OCI-LY7 (cell line): ENCODE results near the gene ZNF598.

ENCODE experiments used
- CTCF ChIP-seq: fragments of 200-600 bp; sonication (generic); conservative IDR thresholded peaks from 2 replicates; pipeline ENCODE4 v1.5.1; 2014; ENCODE audit warnings: mild to moderate bottlenecking, antibody characterized with exemption, low read length, moderate library complexity, mixed read lengths
- EZH2phosphoT487 ChIP-seq: fragments of 200-600 bp; sonication (generic); IDR thresholded peaks from 2 replicates; pipeline ENCODE4 v1.6.1; 2018; ENCODE audit warnings: low read depth, borderline replicate concordance, mild to moderate bottlenecking, mixed run types, antibody characterized with exemption, low read length, moderate library complexity, mixed read lengths

GRCh38 chr16:2047330-2048115, 37.9 kb upstream of the ZNF598 start, which contains the start of the genes NTHL1 and TSC2:
- TF ChIP-seq CTCF = peak; percentile 54
- no peak for TF ChIP-seq EZH2phosphoT487
